Measurements from ENCODE around the gene ZSWIM8.
"Not testable (repeated sequence)": the region's sequence is repeated elsewhere in the genome, so short reads cannot be mapped to it uniquely, and the experiment has no call there.

The ZSWIM8 gene

GRCh38 chr10:73785211-73785720 is at the start of gene ZSWIM8:
Gene ZSWIM8 (plus strand): TSS chr10:73785606. CDS start chr10:73785879, 273 bp downstream.
- peaks cover 32% of the 10 kb centered on the region for H3K4me1 ChIP-seq (ENCODE audit: control insufficient read depth, insufficient read depth, low read length, unreplicated experiment)
- peaks cover 73% of the 10 kb centered on the region for H3K79me2 ChIP-seq (ENCODE audit: control insufficient read depth, insufficient read depth, low read length, unreplicated experiment)
- peak within 1 kb of the TSS; percentile 89 for H2AFZ ChIP-seq (ENCODE audit: low read length, unreplicated experiment)
- peak within 1 kb of the TSS; percentile 82 for H3K27ac ChIP-seq (ENCODE audit: low read depth, low read length)
- H3K4me3 ChIP-seq (ENCODE audit: low read depth, low read length): peak within 1 kb of the TSS; percentile 98
- no peaks in the 10 kb centered on the region for H3K27me3 ChIP-seq (ENCODE audit: insufficient read depth, low read length)
- peaks cover 13% of the 10 kb centered on the region; the same call in 1 of the 2 replicates for H3K36me3 ChIP-seq (ENCODE audit: insufficient read depth, low read length)

DNA sequence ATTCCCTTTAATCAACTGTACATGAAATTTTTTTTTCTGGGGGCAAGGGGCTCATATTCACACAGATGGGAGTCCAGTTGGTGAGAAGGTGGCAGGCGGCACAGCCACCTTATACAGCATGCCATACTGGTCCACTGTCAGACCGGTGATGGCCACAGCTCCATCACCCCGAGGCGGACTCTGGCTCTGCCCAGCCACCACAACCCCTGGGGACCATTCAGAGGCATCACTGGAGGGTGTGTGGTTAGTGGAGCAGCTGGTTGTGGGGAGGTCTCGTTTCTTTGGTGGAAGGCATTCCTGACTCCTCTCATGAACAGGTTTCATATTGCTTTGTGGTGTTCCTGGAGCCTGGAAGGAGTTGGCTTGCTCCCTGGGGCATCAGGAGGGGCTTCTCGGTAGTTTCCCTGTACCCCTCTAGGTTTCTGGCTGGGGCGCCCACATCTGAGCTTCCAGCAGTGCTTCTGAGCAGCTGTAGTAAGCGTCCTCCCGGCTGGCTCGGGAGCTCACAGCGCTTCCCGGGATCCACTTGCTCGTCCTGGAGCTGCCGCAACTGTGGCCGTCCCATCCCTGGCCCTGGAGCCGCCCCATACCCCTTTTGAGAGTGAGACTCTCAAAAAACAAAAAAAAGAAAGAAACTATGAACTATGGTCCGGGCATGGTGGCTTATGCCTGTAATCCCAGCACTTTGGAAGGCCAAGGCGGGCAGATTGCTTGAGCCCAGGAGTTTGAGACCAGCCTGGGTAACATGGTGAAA is 44.7 kb upstream of the ZSWIM8 start:
- not testable (repeated sequence) for H3K27me3 ChIP-seq (ENCODE audit: insufficient read depth, low read length); H3K27ac ChIP-seq (ENCODE audit: low read depth, low read length); H3K36me3 ChIP-seq (ENCODE audit: insufficient read depth, low read length); H3K4me3 ChIP-seq (ENCODE audit: low read depth, low read length); H2AFZ ChIP-seq (ENCODE audit: low read length, unreplicated experiment)
- Histone ChIP-seq H3K79me2 (ENCODE audit: control insufficient read depth, insufficient read depth, low read length, unreplicated experiment) (peaks cover 30% of the 10 kb centered on the region), H3K4me1 (ENCODE audit: control insufficient read depth, insufficient read depth, low read length, unreplicated experiment) (peaks cover 19% of the 10 kb centered on the region)

DNA sequence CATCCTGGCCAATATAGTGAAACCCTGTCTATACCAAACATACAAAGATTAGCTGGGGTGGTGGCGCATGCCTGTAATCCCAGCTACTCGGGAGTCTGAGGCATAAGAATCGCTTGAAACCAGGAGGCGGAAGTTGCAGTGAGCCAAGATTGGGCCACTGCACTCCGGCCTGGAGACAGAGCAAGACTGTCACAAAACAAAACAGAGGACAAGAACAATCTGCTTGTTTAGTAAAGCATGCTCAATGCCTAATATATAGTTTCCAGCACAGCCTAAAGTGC is 43.0 kb upstream of the ZSWIM8 start:
- Histone ChIP-seq H2AFZ (ENCODE audit: low read length, unreplicated experiment) (no peak overlapping the region), H3K27me3 (ENCODE audit: insufficient read depth, low read length) (no peaks in the 10 kb centered on the region), H3K27ac (ENCODE audit: low read depth, low read length) (no peak overlapping the region), H3K79me2 (ENCODE audit: control insufficient read depth, insufficient read depth, low read length, unreplicated experiment) (peaks cover 40% of the 10 kb centered on the region), H3K36me3 (ENCODE audit: insufficient read depth, low read length) (peaks cover 4% of the 10 kb centered on the region; the same call in 1 of the 2 replicates), H3K4me1 (ENCODE audit: control insufficient read depth, insufficient read depth, low read length, unreplicated experiment) (peaks cover 23% of the 10 kb centered on the region), H3K4me3 (ENCODE audit: low read depth, low read length) (no peak overlapping the region)

DNA sequence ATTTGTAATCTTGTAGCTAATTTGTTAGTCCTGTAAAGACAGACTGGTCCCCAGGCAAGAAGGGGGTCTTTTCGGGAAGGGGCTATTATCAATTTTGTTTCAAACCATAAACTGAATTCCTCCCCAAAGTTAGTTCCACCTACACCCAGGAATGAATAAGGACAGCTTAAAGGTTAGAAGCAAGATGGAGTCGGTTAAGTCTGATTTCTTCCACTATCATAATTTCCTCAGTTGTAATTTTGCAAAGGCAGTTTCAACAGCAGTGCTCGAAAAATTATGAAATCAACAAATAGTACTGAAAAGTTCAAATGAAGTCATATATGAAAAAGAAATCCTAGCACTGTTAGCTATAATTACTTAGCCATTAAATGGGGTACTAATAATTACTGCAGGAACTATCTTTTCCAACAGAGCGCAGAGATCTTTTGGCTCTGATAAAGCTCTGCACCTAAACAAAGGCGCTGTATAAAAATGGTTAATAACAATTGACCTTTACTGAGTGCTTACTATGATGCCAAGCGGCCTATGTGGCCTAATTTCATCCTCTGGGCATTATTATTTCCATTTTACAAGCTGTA is 42.0 kb upstream of the ZSWIM8 start:
- peak overlapping the region; percentile 55 for H2AFZ ChIP-seq (ENCODE audit: low read length, unreplicated experiment)
- H3K27ac ChIP-seq (ENCODE audit: low read depth, low read length): peak overlapping the region; percentile 84
- peaks cover 4% of the 10 kb centered on the region; the same call in 1 of the 2 replicates for H3K36me3 ChIP-seq (ENCODE audit: insufficient read depth, low read length)
- H3K4me1 ChIP-seq (ENCODE audit: control insufficient read depth, insufficient read depth, low read length, unreplicated experiment): peaks cover 23% of the 10 kb centered on the region
- H3K4me3 ChIP-seq (ENCODE audit: low read depth, low read length): peak overlapping the region; percentile 89
- H3K27me3 ChIP-seq (ENCODE audit: insufficient read depth, low read length): no peaks in the 10 kb centered on the region
- H3K79me2 ChIP-seq (ENCODE audit: control insufficient read depth, insufficient read depth, low read length, unreplicated experiment): peaks cover 43% of the 10 kb centered on the region

GRCh38 chr10:73743905-73744663 is 41.3 kb upstream of the ZSWIM8 start, which contains the start of gene SEC24C:
Gene SEC24C (plus strand): TSS chr10:73744372. CDS start chr10:73746833, 2,461 bp downstream.
- Histone ChIP-seq H3K4me1 (ENCODE audit: control insufficient read depth, insufficient read depth, low read length, unreplicated experiment) (peaks cover 23% of the 10 kb centered on the region), H3K79me2 (ENCODE audit: control insufficient read depth, insufficient read depth, low read length, unreplicated experiment) (peaks cover 46% of the 10 kb centered on the region), H3K27me3 (ENCODE audit: insufficient read depth, low read length) (no peaks in the 10 kb centered on the region), H3K27ac (ENCODE audit: low read depth, low read length) (peak within 1 kb of the TSS; percentile 84), H3K36me3 (ENCODE audit: insufficient read depth, low read length) (peaks cover 6% of the 10 kb centered on the region), H3K4me3 (ENCODE audit: low read depth, low read length) (peak within 1 kb of the TSS; percentile 89), H2AFZ (ENCODE audit: low read length, unreplicated experiment) (peak within 1 kb of the TSS; percentile 55)

DNA sequence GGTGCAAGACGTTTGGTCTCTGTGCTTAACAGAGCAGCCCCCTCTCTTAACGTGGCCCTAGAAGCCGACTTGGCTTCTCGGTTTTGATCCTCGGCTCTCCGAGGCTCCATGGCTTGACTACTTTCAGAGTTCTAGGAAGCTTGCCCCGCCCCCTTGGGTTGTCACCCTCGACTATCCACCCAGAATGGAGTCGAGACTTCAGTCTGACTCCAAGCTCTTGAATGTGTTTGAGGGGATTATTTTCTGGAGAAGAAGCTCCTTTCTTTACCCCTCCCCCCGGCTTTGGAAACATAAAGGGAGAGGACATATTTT is 40.8 kb upstream of the ZSWIM8 start:
- H2AFZ ChIP-seq (ENCODE audit: low read length, unreplicated experiment): peak overlapping the region; percentile 55
- H3K36me3 ChIP-seq (ENCODE audit: insufficient read depth, low read length): peaks cover 8% of the 10 kb centered on the region
- peaks cover 23% of the 10 kb centered on the region for H3K4me1 ChIP-seq (ENCODE audit: control insufficient read depth, insufficient read depth, low read length, unreplicated experiment)
- peak overlapping the region; percentile 89 for H3K4me3 ChIP-seq (ENCODE audit: low read depth, low read length)
- H3K27ac ChIP-seq (ENCODE audit: low read depth, low read length): peak overlapping the region; percentile 84
- H3K79me2 ChIP-seq (ENCODE audit: control insufficient read depth, insufficient read depth, low read length, unreplicated experiment): peaks cover 49% of the 10 kb centered on the region
- H3K27me3 ChIP-seq (ENCODE audit: insufficient read depth, low read length): no peaks in the 10 kb centered on the region

DNA sequence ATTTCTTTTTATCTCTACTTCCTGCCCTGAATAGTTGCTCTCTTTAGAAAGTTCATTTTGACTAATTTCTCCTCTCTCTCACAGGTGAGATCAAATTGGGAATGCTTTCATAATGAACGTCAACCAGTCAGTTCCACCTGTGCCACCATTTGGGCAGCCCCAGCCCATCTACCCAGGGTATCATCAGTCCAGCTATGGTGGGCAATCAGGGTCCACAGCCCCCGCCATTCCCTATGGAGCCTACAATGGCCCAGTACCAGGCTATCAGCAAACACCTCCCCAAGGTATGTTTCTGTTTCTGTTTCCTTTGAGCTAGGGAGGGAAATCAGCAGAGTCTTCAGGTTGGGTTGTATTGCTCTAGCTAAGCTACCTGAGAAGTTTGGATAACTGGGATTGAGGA is 38.7 kb upstream of the ZSWIM8 start:
- H3K27me3 ChIP-seq (ENCODE audit: insufficient read depth, low read length): no peaks in the 10 kb centered on the region
- peaks cover 21% of the 10 kb centered on the region for H3K4me1 ChIP-seq (ENCODE audit: control insufficient read depth, insufficient read depth, low read length, unreplicated experiment)
- peaks cover 62% of the 10 kb centered on the region for H3K79me2 ChIP-seq (ENCODE audit: control insufficient read depth, insufficient read depth, low read length, unreplicated experiment)
- no peak overlapping the region for H3K4me3 ChIP-seq (ENCODE audit: low read depth, low read length)
- H3K36me3 ChIP-seq (ENCODE audit: insufficient read depth, low read length): peaks cover 20% of the 10 kb centered on the region
- H3K27ac ChIP-seq (ENCODE audit: low read depth, low read length): no peak overlapping the region
- no peak overlapping the region for H2AFZ ChIP-seq (ENCODE audit: low read length, unreplicated experiment)

DNA sequence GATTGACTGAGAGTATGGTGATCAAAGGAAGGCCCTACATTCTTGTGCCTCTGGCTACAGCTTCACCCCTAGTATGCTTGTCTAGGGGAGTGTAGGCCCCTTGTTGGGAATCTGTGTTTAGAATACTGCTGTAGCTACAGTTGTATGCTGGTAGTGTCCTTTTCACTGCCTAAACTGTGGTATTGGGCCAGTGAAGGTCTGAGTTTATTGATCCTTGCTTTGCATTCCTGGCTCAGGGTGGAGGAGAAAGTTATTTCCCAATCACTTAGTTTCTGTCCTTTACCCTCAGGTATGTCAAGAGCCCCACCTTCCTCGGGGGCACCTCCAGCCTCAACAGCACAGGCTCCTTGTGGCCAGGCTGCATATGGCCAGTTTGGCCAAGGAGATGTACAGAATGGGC is 34.6 kb upstream of the ZSWIM8 start:
- H3K27me3 ChIP-seq (ENCODE audit: insufficient read depth, low read length): no peaks in the 10 kb centered on the region
- H3K4me1 ChIP-seq (ENCODE audit: control insufficient read depth, insufficient read depth, low read length, unreplicated experiment): peaks cover 4% of the 10 kb centered on the region
- no peak overlapping the region for H3K4me3 ChIP-seq (ENCODE audit: low read depth, low read length)
- no peak overlapping the region for H3K27ac ChIP-seq (ENCODE audit: low read depth, low read length)
- peaks cover 34% of the 10 kb centered on the region for H3K79me2 ChIP-seq (ENCODE audit: control insufficient read depth, insufficient read depth, low read length, unreplicated experiment)
- peaks cover 31% of the 10 kb centered on the region for H3K36me3 ChIP-seq (ENCODE audit: insufficient read depth, low read length)
- no peak overlapping the region for H2AFZ ChIP-seq (ENCODE audit: low read length, unreplicated experiment)

DNA sequence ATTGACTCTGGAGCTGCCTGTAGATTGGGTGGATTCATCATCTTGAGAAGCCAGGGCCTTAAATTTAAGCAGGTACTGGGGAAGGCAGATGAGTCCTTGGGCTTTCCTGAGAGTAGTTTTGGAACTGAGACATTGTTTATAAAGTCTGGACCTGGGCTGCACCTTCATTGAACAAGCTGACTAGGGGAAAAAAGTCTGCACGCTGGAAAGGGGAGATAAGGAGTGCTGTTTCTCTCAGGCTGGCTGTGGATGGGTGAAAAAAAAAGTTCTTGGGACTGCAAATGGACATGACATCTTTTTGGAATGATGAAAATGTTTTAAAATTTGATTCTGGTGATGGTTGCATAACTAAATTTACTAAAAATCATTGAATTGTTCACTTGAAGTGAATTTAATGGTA is 29.2 kb upstream of the ZSWIM8 start:
- H2AFZ ChIP-seq (ENCODE audit: low read length, unreplicated experiment): no peak overlapping the region
- H3K4me3 ChIP-seq (ENCODE audit: low read depth, low read length): no peak overlapping the region
- H3K36me3 ChIP-seq (ENCODE audit: insufficient read depth, low read length): peaks cover 31% of the 10 kb centered on the region
- H3K27ac ChIP-seq (ENCODE audit: low read depth, low read length): no peak overlapping the region
- H3K4me1 ChIP-seq (ENCODE audit: control insufficient read depth, insufficient read depth, low read length, unreplicated experiment): no peaks in the 10 kb centered on the region
- H3K27me3 ChIP-seq (ENCODE audit: insufficient read depth, low read length): no peaks in the 10 kb centered on the region
- peaks cover 5% of the 10 kb centered on the region for H3K79me2 ChIP-seq (ENCODE audit: control insufficient read depth, insufficient read depth, low read length, unreplicated experiment)

DNA sequence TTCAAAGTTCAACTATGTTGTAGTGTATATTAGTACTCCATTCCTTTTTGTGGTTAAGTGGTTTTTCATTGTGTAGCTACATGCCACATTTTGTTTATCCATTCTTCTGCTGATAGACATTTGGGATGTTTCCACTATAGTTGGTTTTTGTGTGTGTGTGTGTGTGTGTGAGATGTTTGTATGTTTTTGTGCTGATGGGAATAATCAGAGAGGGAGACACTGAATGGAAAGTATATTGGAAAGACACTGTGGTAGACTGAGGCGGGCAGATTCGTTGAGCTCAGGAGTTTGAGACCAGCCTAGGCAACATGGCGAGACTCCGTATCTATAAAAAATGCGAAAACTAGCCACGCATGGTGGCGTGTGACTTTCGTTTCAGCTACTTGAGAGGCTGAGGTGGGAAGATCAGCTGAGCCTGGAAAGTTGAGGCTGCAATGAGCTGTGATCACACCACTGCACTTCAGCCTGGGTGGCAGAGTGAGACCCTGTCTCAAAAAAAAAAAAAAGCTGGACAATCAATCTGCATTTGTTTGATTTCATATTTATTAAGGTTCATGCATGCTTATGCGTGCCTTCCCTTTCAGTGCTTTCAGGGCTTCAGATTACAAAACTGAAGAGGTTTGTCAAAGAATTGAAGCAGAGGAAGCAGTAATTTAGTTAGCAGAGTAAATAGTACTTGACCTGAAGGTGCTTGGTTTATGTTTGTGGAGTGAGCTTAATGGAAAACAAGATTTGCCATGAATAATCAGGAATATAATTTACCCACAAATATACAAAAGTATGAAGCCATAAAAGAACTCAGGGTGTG is 26.5 kb upstream of the ZSWIM8 start:
- H3K27ac ChIP-seq (ENCODE audit: low read depth, low read length): no peak overlapping the region
- no peak overlapping the region for H3K4me3 ChIP-seq (ENCODE audit: low read depth, low read length)
- H3K79me2 ChIP-seq (ENCODE audit: control insufficient read depth, insufficient read depth, low read length, unreplicated experiment): peaks cover 5% of the 10 kb centered on the region
- peaks cover 28% of the 10 kb centered on the region for H3K36me3 ChIP-seq (ENCODE audit: insufficient read depth, low read length)
- H3K4me1 ChIP-seq (ENCODE audit: control insufficient read depth, insufficient read depth, low read length, unreplicated experiment): peaks cover 16% of the 10 kb centered on the region
- H3K27me3 ChIP-seq (ENCODE audit: insufficient read depth, low read length): no peaks in the 10 kb centered on the region
- no peak overlapping the region for H2AFZ ChIP-seq (ENCODE audit: low read length, unreplicated experiment)
